Retinal pigment epithelial cell (primary cell): ENCODE results near the gene TMEM143.

Experiments used
- DNase-seq: peaks from one replicate; pipeline ENCODE4 v3.0.0-alpha.2; 2010; ENCODE audit warnings: low read depth
- H3K4me3 ChIP-seq: 2 replicates; pipeline ENCODE4 v1.5.1; 2011; ENCODE audit warnings: mild to moderate bottlenecking, low read length, control low read depth, moderate library complexity
- CTCF ChIP-seq: conservative IDR thresholded peaks from 2 replicates; pipeline ENCODE4 v1.5.1; 2011; ENCODE audit warnings: low read depth, low read length, control low read depth, inconsistent platforms

Gene TMEM143

GRCh38 chr19:48346191-48346590 is 17.5 kb downstream of the TMEM143 start:
- no peak for DNase-seq
- H3K4me3 ChIP-seq: no peak overlapping the region
- TF ChIP-seq CTCF: no peak

GRCh38 chr19:48344892-48345291 is 18.8 kb downstream of the TMEM143 start:
- H3K4me3 ChIP-seq: no peak overlapping the region
- DNase-seq: no peak
- no peak for TF ChIP-seq CTCF

GRCh38 chr19:48342841-48343540 is 20.7 kb downstream of the TMEM143 start:
- H3K4me3 ChIP-seq: no peak overlapping the region
- no peak for DNase-seq
- no peak for TF ChIP-seq CTCF

GRCh38 chr19:48342414-48342738 is 21.4 kb downstream of the TMEM143 start:
- H3K4me3 ChIP-seq: no peak overlapping the region
- DNase-seq: no peak
- TF ChIP-seq CTCF: no peak

DNA sequence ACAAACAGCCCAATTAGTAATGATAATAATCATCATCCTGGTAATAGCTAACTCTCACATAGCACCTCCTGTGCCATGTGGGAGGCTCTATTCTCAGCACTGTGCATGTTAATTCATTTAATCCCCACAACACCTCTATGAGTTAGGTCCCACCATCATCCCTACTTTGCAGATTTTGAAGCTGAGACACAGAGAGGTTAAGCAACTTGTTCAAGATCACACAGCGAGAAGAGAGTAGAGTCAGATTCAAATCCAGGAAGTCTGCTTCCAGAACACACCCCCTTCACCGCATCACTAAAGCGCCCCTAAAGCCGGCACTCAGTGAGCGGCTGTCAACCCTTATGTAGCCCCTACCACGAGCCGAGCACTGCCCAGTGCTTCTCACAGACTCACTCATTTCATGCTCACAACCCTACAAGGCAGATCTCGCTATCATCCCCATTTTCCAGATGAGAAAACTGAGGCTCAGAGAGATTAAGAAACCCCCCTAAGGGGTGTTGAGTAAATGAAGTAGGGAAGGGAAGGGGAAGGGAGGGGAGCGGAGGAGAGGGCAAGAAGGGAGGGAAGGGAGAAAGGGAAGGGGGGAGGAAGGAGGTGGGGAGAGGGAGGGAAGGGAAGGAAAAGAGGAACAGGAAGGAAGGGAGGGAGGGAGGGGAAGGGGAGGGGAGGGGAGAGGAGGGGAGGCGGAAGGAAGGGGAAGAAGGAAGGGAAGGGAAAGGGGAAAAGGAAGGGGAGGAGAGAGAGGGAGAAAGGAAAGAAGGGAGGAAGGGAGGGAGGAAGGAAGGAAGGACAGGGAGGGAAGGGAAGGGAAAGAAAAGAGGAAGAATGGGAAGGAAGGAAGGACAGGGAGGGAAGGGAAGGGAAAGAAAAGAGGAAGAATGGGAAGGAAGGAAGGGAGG is 22.0 kb downstream of the TMEM143 start:
- DNase-seq: no peak
- no peak overlapping the region for H3K4me3 ChIP-seq
- no peak for TF ChIP-seq CTCF

- H3K4me3 ChIP-seq: no peak overlapping the region
- no peak for DNase-seq
- TF ChIP-seq CTCF: no peak
These were observed 22.7 kb downstream of the TMEM143 start for GRCh38 chr19:48340995-48341394.
